Osteoblast (primary cell): ENCODE measurements around the gene PRKN. TPM values are rescaled to one million over a fixed set of nuclear protein-coding genes. Genes with fewer than 3 reads are reported as not detected.

Source experiments
- DNase-seq: peaks from one replicate; pipeline ENCODE4 v3.0.0; 2011; ENCODE audit warnings: low spot score, mixed read lengths; ENCODE audit not compliant: insufficient read length; ENCODE audit errors: missing footprints
- H2AFZ ChIP-seq: 2 replicates; pipeline ENCODE4 v1.6.0; 2011; ENCODE audit warnings: mild to moderate bottlenecking, low read length
- H3K27ac ChIP-seq: 2 replicates; pipeline ENCODE4 v1.5.1; 2011; ENCODE audit warnings: mild to moderate bottlenecking, low read depth, low read length, moderate library complexity
- H3K27me3 ChIP-seq: 2 replicates; pipeline ENCODE4 v1.6.0; 2012; ENCODE audit warnings: mild to moderate bottlenecking, control low read depth, inconsistent platforms, low read length, moderate library complexity; ENCODE audit not compliant: insufficient read depth
- H3K36me3 ChIP-seq: 2 replicates; pipeline ENCODE4 v1.5.1; 2011; ENCODE audit warnings: mild to moderate bottlenecking, low read length, control low read depth, moderate library complexity; ENCODE audit not compliant: insufficient read depth
- H3K4me1 ChIP-seq: 2 replicates; pipeline ENCODE4 v1.5.1; 2011; ENCODE audit warnings: mild to moderate bottlenecking, low read length, control low read depth, moderate library complexity; ENCODE audit not compliant: insufficient read depth
- H3K4me2 ChIP-seq: 2 replicates; pipeline ENCODE4 v1.6.0; 2011; ENCODE audit warnings: mild to moderate bottlenecking, low read length; ENCODE audit not compliant: insufficient read depth
- H3K4me3 ChIP-seq: fragments of 200-600 bp; sonication (generic); 3 replicates; pipeline ENCODE4 v1.5.1; 2012; ENCODE audit warnings: mild to moderate bottlenecking, low read length, inconsistent platforms; ENCODE audit not compliant: insufficient read depth
- H3K79me2 ChIP-seq: 2 replicates; pipeline ENCODE4 v1.6.0; 2012; ENCODE audit warnings: mild to moderate bottlenecking, low read length, control low read depth, inconsistent platforms; ENCODE audit not compliant: insufficient read depth
- H3K9me3 ChIP-seq: 2 replicates; pipeline ENCODE4 v1.5.1; 2011; ENCODE audit warnings: low read depth, low read length, control low read depth
- H4K20me1 ChIP-seq: 2 replicates; pipeline ENCODE4 v1.6.0; 2012; ENCODE audit warnings: mild to moderate bottlenecking, low read length, control low read depth; ENCODE audit not compliant: insufficient read depth
- total RNA-seq: library from RNA; depleted of rRNA; stranded (reverse); fragments of >200 nt; gene quantifications from 2 replicates; pipeline ENCODE4 v1.2.3, GENCODE V29; 2012
- TF ChIP-seq, protein P1 (sequence below): IDR thresholded peaks from 2 replicates; pipeline ENCODE4 v1.5.1; 2011; ENCODE audit warnings: mild to moderate bottlenecking, low read depth, low read length, moderate library complexity; ENCODE audit errors: extremely low read depth

Gene PRKN
- total RNA-seq, 1 donor = 2.9 TPM

DNA sequence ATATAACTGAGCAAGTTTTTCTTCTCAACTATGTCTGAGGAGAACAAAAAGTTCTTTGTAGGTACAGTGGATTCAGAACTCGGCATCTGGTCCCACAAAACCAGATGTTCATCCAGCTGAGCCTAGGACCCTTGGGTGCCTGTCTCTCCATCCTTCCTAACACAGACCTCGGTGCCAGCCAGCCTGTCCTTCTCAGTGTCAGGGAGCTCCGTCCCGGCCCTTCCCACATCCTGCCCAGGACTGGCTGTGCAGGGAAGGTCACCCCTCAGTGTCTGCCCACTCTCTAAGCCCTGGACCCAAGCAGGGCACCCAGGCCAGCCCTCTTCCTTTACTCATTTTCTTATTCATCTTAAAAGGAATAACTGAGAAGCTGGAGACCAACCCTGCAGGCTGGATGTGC lies 1421.7 kb downstream of the PRKN start:
- TF ChIP-seq, protein P1, sequence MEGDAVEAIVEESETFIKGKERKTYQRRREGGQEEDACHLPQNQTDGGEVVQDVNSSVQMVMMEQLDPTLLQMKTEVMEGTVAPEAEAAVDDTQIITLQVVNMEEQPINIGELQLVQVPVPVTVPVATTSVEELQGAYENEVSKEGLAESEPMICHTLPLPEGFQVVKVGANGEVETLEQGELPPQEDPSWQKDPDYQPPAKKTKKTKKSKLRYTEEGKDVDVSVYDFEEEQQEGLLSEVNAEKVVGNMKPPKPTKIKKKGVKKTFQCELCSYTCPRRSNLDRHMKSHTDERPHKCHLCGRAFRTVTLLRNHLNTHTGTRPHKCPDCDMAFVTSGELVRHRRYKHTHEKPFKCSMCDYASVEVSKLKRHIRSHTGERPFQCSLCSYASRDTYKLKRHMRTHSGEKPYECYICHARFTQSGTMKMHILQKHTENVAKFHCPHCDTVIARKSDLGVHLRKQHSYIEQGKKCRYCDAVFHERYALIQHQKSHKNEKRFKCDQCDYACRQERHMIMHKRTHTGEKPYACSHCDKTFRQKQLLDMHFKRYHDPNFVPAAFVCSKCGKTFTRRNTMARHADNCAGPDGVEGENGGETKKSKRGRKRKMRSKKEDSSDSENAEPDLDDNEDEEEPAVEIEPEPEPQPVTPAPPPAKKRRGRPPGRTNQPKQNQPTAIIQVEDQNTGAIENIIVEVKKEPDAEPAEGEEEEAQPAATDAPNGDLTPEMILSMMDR = no peak
- Histone ChIP-seq H3K79me2 (no peaks in the 10 kb centered on the region), H4K20me1 (no peaks in the 10 kb centered on the region), H3K4me2 (no peak overlapping the region), H3K4me3 (no peak overlapping the region), H3K27me3 (no peaks in the 10 kb centered on the region), H3K36me3 (no peaks in the 10 kb centered on the region), H3K4me1 (peaks cover 26% of the 10 kb centered on the region), H3K27ac (no peak overlapping the region), H2AFZ (no peak overlapping the region), H3K9me3 (no peaks in the 10 kb centered on the region)
- peak; percentile 29 for DNase-seq

DNA sequence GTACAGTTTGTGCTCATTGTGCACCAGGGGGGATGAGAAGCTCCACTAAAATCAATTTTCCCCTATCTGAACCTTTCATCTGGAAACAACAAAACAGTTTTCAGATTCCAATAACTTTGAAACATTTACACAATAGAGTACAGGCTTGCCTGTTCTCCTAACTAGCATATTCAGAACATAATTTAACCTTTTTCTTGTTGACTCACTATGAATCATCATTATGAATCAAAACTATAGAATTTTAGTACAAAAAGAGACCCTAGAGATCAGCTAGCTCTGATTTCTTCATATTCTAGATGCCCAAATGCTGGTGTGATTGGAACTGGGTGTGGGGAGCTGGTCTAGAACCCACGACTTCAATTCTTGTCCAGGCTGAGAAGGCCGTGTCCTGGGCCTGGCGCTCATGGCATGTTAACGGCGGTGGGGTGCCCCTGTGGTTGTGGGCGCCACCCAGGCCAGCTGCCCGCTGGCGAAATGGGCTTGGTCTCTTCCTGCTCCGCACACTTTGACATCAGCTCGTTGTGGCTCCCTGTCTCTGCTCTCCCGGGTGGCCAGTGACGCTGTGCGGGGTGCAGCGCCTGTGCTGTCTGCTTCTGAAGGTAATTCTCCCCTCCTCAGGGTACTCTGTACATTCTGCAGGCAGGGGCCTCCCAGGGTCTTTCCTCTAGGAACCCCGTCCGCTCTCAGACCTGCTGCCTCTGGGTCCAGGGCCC lies 1423.8 kb downstream of the PRKN start:
- peak; percentile 91 for DNase-seq
- no peaks in the 10 kb centered on the region for H4K20me1 ChIP-seq

DNA sequence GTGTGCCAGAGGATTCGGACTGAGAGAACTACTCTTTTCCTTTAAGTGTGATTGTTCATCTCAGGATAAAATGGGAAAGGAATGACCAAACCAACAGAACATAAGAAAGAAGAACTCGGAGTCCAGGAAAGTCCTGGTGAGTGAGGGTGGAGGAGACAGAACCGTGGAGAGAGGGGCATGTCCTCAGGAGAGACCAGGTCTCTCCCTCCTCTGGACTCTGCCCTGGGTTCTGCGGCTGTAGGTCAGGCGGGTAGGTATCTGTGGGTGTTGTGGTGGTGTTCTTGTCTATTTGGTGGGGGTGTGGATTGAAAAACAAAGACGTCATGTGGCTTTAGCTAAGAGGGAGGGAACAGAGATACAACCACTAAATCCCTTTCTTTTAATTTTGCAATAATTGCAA lies 1424.6 kb downstream of the PRKN start:
- Histone ChIP-seq H3K79me2 (no peaks in the 10 kb centered on the region), H4K20me1 (no peaks in the 10 kb centered on the region), H3K4me3 (peak overlapping the region; percentile 10), H3K27me3 (no peaks in the 10 kb centered on the region), H2AFZ (peak overlapping the region; percentile 3), H3K4me2 (peak overlapping the region; percentile 23), H3K4me1 (peaks cover 29% of the 10 kb centered on the region), H3K27ac (peak overlapping the region; percentile 28), H3K9me3 (no peaks in the 10 kb centered on the region), H3K36me3 (no peaks in the 10 kb centered on the region)
- DNase-seq = peak; percentile 15
- TF ChIP-seq, protein P1 = no peak

More for the DNA sequence above, 1423.8 kb downstream of the PRKN start:
- Histone ChIP-seq H3K4me3 (no peak overlapping the region), H3K36me3 (no peaks in the 10 kb centered on the region), H3K9me3 (no peaks in the 10 kb centered on the region), H3K4me2 (peak overlapping the region; percentile 47), H3K27ac (peak overlapping the region; percentile 28), H3K27me3 (no peaks in the 10 kb centered on the region), H2AFZ (no peak overlapping the region), H3K79me2 (no peaks in the 10 kb centered on the region), H3K4me1 (peaks cover 29% of the 10 kb centered on the region)
- TF ChIP-seq, protein P1 = no peak

DNA sequence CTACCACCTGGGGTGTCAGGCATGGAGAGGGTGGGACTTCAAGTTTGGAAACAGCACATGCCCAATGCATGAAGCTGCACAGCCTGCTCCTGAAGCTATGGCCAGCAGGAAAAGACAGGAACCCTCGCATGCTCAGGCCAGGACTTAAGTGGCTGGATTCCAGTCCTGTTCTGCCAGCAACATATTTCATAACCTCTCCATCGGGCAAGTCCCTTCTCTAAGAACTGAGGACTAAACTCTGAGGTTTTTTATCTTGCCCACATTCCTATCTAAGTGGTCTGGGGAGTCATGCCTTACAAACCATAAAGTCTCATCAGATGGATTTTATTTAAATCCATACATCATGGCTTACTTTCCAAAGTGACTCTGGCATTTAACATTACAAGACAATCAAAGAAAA lies 1426.2 kb downstream of the PRKN start:
- Histone ChIP-seq H3K9me3 (no peaks in the 10 kb centered on the region), H3K4me3 (no peak overlapping the region), H2AFZ (no peak overlapping the region), H3K36me3 (no peaks in the 10 kb centered on the region), H3K79me2 (no peaks in the 10 kb centered on the region), H3K4me2 (peak overlapping the region; percentile 8), H3K27me3 (no peaks in the 10 kb centered on the region), H3K4me1 (peaks cover 29% of the 10 kb centered on the region), H4K20me1 (no peaks in the 10 kb centered on the region), H3K27ac (no peak overlapping the region)
- TF ChIP-seq, protein P1 = no peak
- DNase-seq = peak; percentile 93
